Mesothelial cell of epicardium (in vitro differentiated cells): ENCODE measurements around the gene DHX16. TPM values are rescaled to one million over a fixed set of nuclear protein-coding genes. Genes with fewer than 3 reads are reported as not detected.

Experiments used
- DNase-seq, 2 experiments: peaks; one replicate each; pipeline ENCODE4 v3.0.0; 2021; ENCODE audit warnings: low spot score in 2 of 2; ENCODE audit not compliant: unreplicated experiment in 2 of 2
- H3K27ac Mint-ChIP-seq: 2 replicates; pipeline ENCODE4 v1.8.0; 2021; ENCODE audit warnings: mixed read lengths
- H3K27me3 Mint-ChIP-seq: 2 replicates; pipeline ENCODE4 v1.8.0; 2021; ENCODE audit warnings: low read depth, mixed read lengths
- H3K36me3 Mint-ChIP-seq: 2 replicates; pipeline ENCODE4 v1.8.0; 2021; ENCODE audit warnings: mixed read lengths
- H3K4me1 Mint-ChIP-seq: 2 replicates; pipeline ENCODE4 v1.8.0; 2021; ENCODE audit warnings: mixed read lengths
- H3K4me3 Mint-ChIP-seq: 2 replicates; pipeline ENCODE4 v1.8.0; 2021; ENCODE audit warnings: mild to moderate bottlenecking, moderate library complexity, mixed read lengths
- H3K9me3 Mint-ChIP-seq: 2 replicates; pipeline ENCODE4 v1.8.0; 2021; ENCODE audit warnings: mixed read lengths
- total RNA-seq: library from RNA; stranded (reverse); gene quantifications from 3 replicates; pipeline ENCODE4 v1.2.1, GENCODE V29; 2021
- TF ChIP-seq, protein P1 (sequence below): fragments of 200-600 bp; sonication (generic); IDR thresholded peaks from one replicate; pipeline ENCODE4 v1.5.0; 2021; ENCODE audit warnings: antibody characterized with exemption; ENCODE audit not compliant: unreplicated experiment

Gene DHX16
- total RNA-seq, 1 donor from 2014 or later = 25.2 TPM

DNA sequence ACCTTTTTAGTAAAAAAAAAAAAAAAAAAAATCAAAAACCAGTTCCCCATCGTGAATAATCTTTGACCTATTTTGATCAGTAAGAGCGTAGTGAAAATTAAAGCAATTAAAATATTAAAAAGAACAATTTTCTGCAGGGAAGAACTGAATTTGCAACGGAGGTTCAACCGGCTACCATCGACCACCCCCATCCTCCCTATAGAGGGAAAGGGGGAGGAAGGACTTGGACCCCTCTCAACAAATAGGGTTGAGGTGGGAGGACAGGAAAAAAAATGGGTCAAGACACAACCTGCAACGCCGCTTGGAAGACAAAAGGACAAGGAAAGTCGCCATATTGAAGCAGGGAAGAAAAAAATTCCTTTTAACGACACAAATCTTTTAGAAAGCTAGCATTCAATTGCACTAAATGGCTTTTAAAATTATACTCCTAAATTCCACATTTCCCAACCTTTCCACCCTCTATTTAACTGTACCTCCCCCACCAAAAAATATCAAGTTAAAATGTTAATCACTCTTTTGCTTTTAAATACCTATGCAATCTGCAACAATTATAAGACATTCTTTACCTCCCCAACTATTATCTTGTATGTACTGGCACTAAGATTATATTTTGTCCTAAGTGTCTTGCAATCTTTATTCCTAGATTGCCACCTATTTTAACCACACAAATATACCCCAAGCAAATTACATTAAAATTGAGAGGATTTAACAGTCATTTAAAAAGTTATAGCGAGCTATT lies 57.4 kb downstream of the DHX16 start:
- peaks cover 64% of the 10 kb centered on the region for H3K4me1 Mint-ChIP-seq
- TF ChIP-seq, protein P1, sequence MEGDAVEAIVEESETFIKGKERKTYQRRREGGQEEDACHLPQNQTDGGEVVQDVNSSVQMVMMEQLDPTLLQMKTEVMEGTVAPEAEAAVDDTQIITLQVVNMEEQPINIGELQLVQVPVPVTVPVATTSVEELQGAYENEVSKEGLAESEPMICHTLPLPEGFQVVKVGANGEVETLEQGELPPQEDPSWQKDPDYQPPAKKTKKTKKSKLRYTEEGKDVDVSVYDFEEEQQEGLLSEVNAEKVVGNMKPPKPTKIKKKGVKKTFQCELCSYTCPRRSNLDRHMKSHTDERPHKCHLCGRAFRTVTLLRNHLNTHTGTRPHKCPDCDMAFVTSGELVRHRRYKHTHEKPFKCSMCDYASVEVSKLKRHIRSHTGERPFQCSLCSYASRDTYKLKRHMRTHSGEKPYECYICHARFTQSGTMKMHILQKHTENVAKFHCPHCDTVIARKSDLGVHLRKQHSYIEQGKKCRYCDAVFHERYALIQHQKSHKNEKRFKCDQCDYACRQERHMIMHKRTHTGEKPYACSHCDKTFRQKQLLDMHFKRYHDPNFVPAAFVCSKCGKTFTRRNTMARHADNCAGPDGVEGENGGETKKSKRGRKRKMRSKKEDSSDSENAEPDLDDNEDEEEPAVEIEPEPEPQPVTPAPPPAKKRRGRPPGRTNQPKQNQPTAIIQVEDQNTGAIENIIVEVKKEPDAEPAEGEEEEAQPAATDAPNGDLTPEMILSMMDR = no peak
- peak overlapping the region; percentile 93 for H3K4me3 Mint-ChIP-seq
- H3K27ac Mint-ChIP-seq = peak overlapping the region; percentile 100
- no peaks in the 10 kb centered on the region for H3K9me3 Mint-ChIP-seq
- no peaks in the 10 kb centered on the region for H3K27me3 Mint-ChIP-seq
- DNase-seq = peak in 1 of 2 experiments; percentile 61
- H3K36me3 Mint-ChIP-seq = peaks cover 19% of the 10 kb centered on the region

DNA sequence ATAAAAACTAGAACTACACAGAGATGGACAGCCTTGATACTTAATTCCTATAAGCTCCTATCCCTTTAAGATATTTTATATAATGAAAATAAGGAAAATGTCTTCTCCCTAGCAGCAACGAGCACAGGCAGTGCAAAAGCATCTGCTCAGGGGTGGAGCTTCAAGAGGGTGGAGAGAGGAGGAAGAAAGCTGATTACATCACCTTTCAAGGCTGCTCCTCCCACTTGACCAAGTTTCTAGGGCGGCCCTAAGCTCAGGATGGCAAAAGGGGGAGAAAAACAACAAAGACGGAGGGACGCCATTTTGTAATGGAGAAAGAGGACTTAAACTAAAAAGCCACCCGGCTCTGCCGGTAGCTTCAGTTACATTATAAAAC lies 58.0 kb downstream of the DHX16 start:
- peaks cover 19% of the 10 kb centered on the region for H3K36me3 Mint-ChIP-seq

DNA sequence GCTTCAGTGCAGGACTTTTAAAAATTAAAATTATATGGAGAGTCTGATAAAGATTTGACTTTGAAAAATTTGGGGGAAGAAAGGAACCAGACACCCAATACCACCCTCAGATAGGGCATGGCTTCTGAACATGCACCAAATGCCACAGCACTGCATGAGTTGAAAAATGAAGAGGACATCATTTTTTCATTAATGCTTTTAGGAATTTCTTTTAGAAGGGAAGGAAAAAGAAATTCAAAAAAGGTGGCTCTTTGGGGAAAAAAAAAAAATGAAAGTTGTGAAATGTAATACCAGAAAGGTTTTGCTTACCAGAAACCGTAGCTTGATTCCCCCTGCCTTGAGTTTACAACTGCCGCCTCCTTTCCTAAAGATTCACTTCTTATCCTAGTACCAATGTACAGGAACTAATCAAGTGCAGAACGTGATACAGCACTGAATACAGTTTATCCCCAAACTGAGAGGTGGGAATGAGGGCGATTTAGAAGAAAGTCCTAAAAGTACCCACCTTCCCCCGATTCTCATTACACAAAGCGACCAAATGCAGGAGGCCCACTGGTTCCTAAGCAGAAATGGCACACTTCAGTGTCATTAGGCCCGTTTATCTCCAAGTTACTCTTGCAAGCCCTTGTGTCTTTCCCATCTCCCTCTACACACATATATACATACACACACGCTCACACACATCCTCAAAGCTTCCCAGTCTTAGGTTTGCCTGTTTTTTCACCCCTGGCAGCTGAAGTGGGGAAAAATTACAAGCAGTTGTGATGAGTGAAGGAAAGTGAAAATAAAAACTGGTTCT lies 58.6 kb downstream of the DHX16 start:
- Mint-ChIP-seq H3K9me3 (no peaks in the 10 kb centered on the region), H3K4me1 (peaks cover 65% of the 10 kb centered on the region), H3K27ac (peak overlapping the region; percentile 100), H3K36me3 (peaks cover 19% of the 10 kb centered on the region), H3K4me3 (peak overlapping the region; percentile 93), H3K27me3 (no peaks in the 10 kb centered on the region)
- TF ChIP-seq, protein P1 = no peak
- DNase-seq = no peak

More for the DNA sequence above, 58.0 kb downstream of the DHX16 start:
- TF ChIP-seq, protein P1 = no peak
- H3K4me1 Mint-ChIP-seq = peaks cover 66% of the 10 kb centered on the region
- DNase-seq = peak; percentile 64 to 69
- no peaks in the 10 kb centered on the region for H3K27me3 Mint-ChIP-seq
- H3K4me3 Mint-ChIP-seq = peak overlapping the region; percentile 93
- peak overlapping the region; percentile 100 for H3K27ac Mint-ChIP-seq
- no peaks in the 10 kb centered on the region for H3K9me3 Mint-ChIP-seq

DNA sequence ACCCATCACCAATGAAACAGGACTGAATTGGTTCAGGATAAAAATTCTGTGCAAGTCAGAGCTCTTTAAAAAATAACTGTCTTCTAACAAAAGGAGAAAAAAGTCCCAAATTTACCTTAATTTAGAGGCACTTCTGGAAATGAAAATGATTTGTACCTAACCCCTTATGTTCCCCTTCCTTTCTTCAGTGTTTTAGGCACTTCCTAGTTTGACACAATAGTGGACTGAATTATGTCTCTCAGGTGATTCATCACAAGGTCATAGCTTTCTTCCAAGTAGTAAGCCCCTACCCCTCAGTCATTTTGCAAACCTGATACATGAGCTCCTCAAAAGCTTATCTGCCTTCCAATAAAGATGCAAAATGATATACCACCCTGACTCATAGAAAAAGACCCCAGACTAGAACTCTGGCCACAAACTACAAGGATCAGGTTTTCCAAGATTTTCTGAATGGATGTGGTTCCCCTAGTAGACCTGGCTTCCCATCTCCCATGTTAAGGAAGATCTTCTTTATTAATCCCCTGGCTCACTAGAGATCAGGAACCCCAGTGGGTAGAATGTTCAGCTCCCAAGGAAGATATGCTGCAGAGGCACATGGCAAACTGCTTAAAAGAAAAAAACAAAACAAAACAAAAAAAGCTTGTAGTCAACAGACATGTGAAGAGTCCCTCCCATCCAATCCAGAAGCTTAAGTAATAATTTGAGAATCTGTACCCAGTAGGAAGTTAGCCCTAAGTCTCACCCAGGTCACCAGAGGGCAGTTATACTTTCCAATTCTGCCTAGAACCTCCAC lies 59.4 kb downstream of the DHX16 start:
- Mint-ChIP-seq H3K9me3 (no peaks in the 10 kb centered on the region), H3K36me3 (peaks cover 23% of the 10 kb centered on the region), H3K27me3 (no peaks in the 10 kb centered on the region), H3K27ac (peak overlapping the region; percentile 100), H3K4me3 (peak overlapping the region; percentile 93), H3K4me1 (peaks cover 61% of the 10 kb centered on the region)
- DNase-seq = no peak
- TF ChIP-seq, protein P1 = no peak

DNA sequence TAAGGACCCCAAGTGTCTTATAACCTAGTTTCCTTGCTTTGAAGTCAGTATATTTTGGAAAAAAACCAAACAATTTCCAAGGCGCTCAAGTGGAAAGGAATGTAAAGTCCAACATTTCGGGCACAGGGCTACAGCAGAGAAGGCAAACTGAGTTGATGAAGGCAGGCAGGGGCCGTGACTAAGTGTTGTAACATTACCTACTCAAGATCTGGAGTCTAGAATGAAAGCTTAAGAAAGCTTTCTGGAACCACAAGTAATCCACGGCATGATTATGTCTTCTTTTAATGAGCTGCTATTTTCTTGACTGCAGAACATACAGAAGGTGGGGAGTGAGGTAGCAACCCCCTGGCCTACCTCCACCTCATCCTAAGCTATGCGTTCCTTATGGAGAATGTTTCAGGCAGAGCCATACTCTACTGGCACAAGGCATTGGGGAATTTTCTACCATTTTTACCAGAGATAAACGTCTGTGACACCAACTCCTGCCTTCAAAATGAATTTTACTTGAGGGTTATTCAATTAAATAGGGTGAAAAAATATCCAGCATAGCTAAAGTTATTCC lies 60.0 kb downstream of the DHX16 start:
- Mint-ChIP-seq H3K4me1 (peaks cover 59% of the 10 kb centered on the region), H3K4me3 (peak overlapping the region; percentile 93), H3K27me3 (no peaks in the 10 kb centered on the region), H3K9me3 (no peaks in the 10 kb centered on the region), H3K36me3 (peaks cover 25% of the 10 kb centered on the region), H3K27ac (peak overlapping the region; percentile 100)
- DNase-seq = no peak
- TF ChIP-seq, protein P1 = no peak
